Tongue (tissue), 2 donors: ENCODE results near the gene PHC1. TPM values are rescaled to one million over a fixed set of nuclear protein-coding genes. Genes with fewer than 3 reads are reported as not detected.

Experiments used
- DNase-seq: peaks from one replicate; pipeline ENCODE4 v3.0.0-alpha.2; 2015
- total RNA-seq: library from RNA; depleted of rRNA; stranded (reverse); fragments of >200 nt; gene quantifications from one replicate; pipeline ENCODE4 v1.2.3, GENCODE V29; 2014

Gene PHC1
- total RNA-seq, 1 donor from 2014 or later = 37.2 TPM

GRCh38 chr12:8950221-8950527 lies 35.9 kb downstream of the PHC1 start:
- no peak for DNase-seq

- DNase-seq = no peak
Observed at GRCh38 chr12:8950702-8951478, 36.6 kb downstream of the PHC1 start.

- DNase-seq = no peak
Observed at GRCh38 chr12:8951744-8952143, 37.4 kb downstream of the PHC1 start.

- no peak for DNase-seq
Observed at GRCh38 chr12:8953773-8954402, 39.6 kb downstream of the PHC1 start.

DNA sequence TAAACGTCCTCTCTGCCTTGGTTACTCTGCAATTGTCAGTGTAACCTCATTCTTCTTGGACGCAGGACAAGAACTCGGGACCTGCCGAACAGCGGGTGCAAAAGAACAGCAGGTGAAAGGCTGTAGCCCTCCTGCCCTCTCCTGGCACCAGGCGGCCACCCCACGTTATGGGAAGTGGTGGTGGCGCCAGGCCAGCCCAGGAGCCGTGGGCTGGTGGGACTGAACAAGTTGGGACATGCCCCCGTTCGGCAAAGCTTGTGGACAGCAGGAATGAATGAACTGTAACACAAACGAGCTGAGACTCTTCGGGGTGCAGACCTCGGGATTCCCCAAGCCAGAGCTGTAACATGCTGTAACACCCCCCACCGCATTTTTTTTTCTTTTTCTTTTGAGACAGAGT lies 41.8 kb downstream of the PHC1 start:
- DNase-seq = no peak

GRCh38 chr12:8956772-8957171 lies 42.5 kb downstream of the PHC1 start:
- DNase-seq = no peak

- no peak for DNase-seq
Observed at GRCh38 chr12:8957561-8957960, 43.3 kb downstream of the PHC1 start.

DNA sequence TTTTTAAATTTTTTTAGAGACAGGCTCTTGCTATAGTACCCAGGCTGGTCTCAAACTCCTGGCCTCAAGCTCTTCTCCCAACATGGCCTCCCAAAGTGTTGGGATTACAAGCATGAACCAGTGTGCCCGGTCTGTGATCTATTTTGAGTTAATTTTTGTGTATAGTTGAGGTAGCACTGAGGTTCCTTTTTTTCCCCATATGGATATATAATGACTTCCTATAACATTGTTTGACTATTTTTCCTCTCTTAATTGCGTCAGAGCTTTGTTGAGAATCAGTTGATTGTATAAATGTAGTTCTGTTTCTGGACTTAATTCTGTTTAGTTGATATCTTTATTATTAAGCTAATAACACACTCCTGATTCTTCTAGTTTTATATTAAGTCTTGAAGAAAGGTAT lies 43.8 kb downstream of the PHC1 start:
- no peak for DNase-seq

DNA sequence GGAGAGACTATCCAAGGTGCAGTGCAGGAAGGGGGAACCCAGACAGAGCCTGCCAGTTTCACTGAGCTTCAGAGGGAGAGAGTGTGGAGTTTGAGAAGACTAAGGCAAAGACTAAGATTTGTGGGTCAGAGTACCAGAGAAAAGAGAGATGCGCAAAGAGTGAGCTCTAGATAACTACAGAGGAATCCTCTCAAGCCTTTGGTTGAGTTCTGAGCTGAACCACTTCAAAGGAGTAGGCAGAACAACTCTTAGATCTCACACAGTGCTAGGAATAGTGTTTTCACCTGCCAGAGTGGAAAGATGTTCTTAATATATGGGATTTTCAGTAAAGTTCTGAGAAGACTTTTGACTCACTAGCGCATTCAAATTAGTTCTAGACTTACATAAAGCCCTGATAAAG lies 45.9 kb downstream of the PHC1 start:
- DNase-seq = no peak

- no peak for DNase-seq
Observed at GRCh38 chr12:8968761-8969160, 54.5 kb downstream of the PHC1 start.

DNA sequence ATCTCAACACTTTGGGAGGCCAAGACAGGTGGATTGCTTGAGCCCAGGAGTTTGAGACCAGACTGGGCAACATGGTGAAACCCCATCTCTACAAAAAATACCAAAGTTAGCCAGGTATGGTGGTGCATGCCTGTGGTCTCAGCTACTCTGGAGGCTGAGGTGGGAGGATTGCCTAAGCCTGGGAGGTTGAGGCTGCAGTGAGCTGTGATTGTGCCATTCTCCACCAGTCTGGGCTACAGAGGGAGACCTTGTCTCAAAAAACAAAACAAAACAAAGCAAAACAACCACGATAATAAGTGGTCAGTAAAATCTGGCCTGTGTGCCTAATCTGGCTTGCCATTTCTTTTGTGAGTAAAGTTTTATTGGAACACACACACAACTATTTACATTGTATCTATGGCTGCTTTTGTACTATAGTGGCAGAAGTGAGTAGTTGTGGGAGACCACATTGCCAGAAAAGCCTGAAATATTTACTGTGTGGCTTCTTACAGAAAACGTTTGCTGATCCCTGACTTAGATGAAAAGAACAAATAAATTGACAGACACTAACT lies 55.6 kb downstream of the PHC1 start:
- DNase-seq = no peak

GRCh38 chr12:8970432-8970831 lies 56.1 kb downstream of the PHC1 start:
- DNase-seq = no peak

GRCh38 chr12:8980137-8980536 lies 65.8 kb downstream of the PHC1 start:
- no peak for DNase-seq

DNA sequence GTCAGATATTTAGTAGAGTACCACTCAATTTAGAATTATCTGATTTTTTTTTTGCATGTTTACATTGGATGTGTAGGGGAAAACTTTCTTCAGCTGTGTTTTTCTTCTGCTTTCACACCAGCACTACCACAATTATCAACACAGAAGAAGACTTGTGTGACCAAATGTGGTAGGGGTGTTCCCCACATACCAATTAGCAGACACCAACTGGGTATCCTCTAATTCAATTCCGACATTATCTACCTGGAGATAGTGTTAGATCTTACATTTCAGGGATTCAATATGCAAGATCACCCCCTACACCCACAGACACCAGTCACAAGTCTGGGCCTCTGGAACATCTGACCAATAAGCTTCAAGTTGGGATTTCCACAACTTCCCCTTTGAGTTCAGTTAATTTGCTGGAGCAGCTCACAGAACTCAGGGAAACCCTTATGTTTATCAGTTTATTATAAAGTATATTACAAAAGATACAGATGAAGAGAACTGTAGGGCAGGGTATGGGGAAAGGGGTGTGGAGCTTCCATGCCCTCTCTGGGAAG lies 71.0 kb downstream of the PHC1 start:
- DNase-seq = no peak

- DNase-seq = no peak
Observed at GRCh38 chr12:8987163-8987562, 72.9 kb downstream of the PHC1 start.

DNA sequence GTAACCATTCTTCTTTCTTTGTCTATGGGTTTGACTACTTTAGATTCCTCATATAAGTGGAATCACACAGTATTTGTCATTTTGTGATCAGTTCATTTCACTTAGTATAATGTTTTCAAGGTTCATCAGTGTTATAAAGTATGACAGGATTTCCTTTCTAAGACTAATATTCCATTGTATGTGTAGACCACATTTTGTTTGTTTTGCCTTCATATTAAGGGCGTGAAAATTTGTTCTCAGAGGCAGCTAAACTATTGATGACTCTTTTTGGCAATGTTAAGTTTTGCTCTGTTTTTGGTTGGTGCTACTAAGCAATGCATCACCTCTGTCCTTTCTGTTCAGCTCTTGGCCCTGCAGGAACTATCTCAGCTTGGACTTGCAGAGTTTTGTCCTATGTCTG lies 73.4 kb downstream of the PHC1 start:
- no peak for DNase-seq

DNA sequence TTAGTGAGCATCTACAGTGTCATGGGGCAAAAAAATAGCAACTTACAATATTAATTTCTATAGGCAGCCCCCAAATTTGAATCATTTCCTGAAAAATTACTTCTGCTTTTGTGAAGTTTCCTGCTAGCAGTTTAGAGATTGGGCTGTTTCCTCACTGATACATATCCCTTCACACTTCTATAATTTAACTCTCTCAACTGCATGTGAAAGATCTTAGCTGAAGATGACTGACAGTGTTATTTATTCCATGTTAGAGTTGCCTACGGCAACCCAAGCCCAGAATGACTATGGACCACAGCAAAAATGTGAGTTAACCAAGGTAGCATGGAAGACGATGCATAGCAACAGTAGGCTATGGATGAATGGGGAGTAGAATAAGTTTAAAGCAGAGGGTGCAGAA lies 75.1 kb downstream of the PHC1 start, which contains the start of gene KLRG1:
Gene KLRG1 (plus strand): TSS at position 134 of the 400 bp plus-strand sequence. CDS start 90 bp downstream, at position 224.
- DNase-seq = no peak

Other genes starting within 250 kb of the PHC1 start
- gene RIMKLB, start 216.5 kb upstream of the PHC1 start, total RNA-seq = 79.8 TPM
- 44.0 TPM for gene A2ML1, start 91.9 kb upstream of the PHC1 start, total RNA-seq
- 89.7 TPM for gene M6PR, start 35.1 kb downstream of the PHC1 start, total RNA-seq
- 8.0 TPM for gene KLRG1, start 75.0 kb downstream of the PHC1 start, total RNA-seq
- 296 TPM for gene A2M, start 201.4 kb downstream of the PHC1 start, total RNA-seq